ENCODE data around the gene MTMR1.

- TF ChIP-seq CTCF (IDR thresholded peaks at IDR 0.05) (no peak), EP300 (IDR thresholded peaks at IDR 0.05) (no peak), POLR2A (IDR thresholded peaks at IDR 0.05) (no peak), POLR2AphosphoS5 (IDR thresholded peaks at IDR 0.05) (no peak)
These were observed 19.4 kb downstream of the MTMR1 start for GRCh38 chrX:150712619-150713018.
